Measurements from ENCODE around the gene ARHGAP12.

DNA sequence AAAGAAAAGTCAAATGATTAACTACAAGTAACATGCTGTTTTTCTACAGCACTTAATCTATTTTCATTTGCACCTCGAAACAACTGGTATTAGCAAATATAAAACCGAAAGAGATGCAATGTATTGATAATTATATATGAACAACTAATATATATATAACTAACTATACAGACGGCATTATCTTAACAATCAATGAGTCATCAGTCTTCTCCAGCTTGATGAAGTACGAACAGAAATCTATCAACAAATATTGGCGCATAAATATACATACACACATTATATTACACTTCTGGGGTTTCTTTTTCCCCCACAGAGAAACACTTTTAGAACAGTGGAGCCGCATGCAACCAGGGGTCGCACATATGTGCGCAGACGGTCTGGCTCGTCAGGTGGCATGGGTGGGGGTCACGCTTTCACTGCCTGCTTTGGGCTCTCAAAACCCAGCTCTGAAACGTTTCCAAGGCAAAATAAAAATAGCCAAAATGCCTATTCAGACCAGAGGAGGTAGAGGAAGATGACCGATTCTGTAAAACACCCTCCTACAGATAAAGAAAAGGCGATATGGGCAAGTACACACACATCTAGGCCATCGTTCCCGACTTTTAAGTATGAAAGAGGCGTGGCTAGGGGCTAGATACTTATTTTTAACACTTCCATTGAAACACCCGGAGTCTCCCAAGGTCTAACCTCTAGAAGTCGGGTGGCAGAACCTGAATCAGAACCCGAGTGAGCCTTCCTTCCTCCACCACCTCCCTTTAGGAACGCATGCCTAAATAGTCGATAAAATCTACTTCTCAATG is 1.7 kb downstream of the ARHGAP12 start:
- TF ChIP-seq, protein P1, sequence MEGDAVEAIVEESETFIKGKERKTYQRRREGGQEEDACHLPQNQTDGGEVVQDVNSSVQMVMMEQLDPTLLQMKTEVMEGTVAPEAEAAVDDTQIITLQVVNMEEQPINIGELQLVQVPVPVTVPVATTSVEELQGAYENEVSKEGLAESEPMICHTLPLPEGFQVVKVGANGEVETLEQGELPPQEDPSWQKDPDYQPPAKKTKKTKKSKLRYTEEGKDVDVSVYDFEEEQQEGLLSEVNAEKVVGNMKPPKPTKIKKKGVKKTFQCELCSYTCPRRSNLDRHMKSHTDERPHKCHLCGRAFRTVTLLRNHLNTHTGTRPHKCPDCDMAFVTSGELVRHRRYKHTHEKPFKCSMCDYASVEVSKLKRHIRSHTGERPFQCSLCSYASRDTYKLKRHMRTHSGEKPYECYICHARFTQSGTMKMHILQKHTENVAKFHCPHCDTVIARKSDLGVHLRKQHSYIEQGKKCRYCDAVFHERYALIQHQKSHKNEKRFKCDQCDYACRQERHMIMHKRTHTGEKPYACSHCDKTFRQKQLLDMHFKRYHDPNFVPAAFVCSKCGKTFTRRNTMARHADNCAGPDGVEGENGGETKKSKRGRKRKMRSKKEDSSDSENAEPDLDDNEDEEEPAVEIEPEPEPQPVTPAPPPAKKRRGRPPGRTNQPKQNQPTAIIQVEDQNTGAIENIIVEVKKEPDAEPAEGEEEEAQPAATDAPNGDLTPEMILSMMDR (IDR thresholded peaks at IDR 0.05; ENCODE audit: borderline replicate concordance, extremely low read depth, low read length, poor library complexity, severe bottlenecking): no peak
- no peak for TF ChIP-seq EZH2 (IDR thresholded peaks at IDR 0.05; ENCODE audit: borderline replicate concordance, low read depth, low read length, severe bottlenecking)

All from DND-41 (cell line).